Heart left ventricle (tissue), 16 donors: ENCODE data around the gene PHAF1. TPM values are rescaled to one million over a fixed set of nuclear protein-coding genes. Genes with fewer than 3 reads are reported as not detected.

ENCODE experiments used
- ATAC-seq, 4 donors: fragments of 200-7000 bp; cut with Tn5 transposase; one replicate each; pipeline ENCODE4 v1.9.1; 2020 to 2022; ENCODE audit warnings: moderate library complexity in 4 of 4, mild to moderate bottlenecking in 3 of 4, moderate number of reproducible peaks in 1 of 4
- DNase-seq, 5 donors: peaks; one replicate each; pipeline ENCODE4 v3.0.0-alpha.2; 2020
- H3K27ac ChIP-seq, 12 donors: fragments of 200-600 bp; sonication (generic) in 4 of 12; one replicate each; pipeline versions ENCODE4 v1.5.0 to v1.8.0; 2016 to 2022; ENCODE audit warnings: mild to moderate bottlenecking in 2 of 12
- H3K27me3 ChIP-seq, 9 donors: fragments of 200-600 bp; sonication (generic) in 2 of 9; one replicate each; pipeline versions ENCODE4 v1.5.1 to v1.8.0; 2016 to 2022; ENCODE audit warnings: mild to moderate bottlenecking in 3 of 9
- H3K36me3 ChIP-seq, 9 donors: fragments of 200-600 bp; sonication (generic) in 2 of 9; one replicate each; pipeline versions ENCODE4 v1.5.0 to v1.8.0; 2018 to 2022; ENCODE audit warnings: mild to moderate bottlenecking in 2 of 9
- H3K4me1 ChIP-seq, 12 donors: fragments of 200-600 bp; sonication (generic) in 4 of 12; one replicate each; pipeline versions ENCODE4 v1.5.0 to v1.8.0; 2016 to 2022; ENCODE audit warnings: mild to moderate bottlenecking in 3 of 12
- H3K4me3 ChIP-seq, 12 donors: fragments of 200-600 bp; sonication (generic) in 4 of 12; one replicate each; pipeline versions ENCODE4 v1.5.0 to v1.8.0; 2017 to 2022; ENCODE audit warnings: mild to moderate bottlenecking in 9 of 12, moderate library complexity in 4 of 12
- H3K9me3 ChIP-seq, 12 donors: fragments of 200-600 bp; sonication (generic) in 4 of 12; one replicate each; pipeline versions ENCODE4 v1.5.0 to v1.8.0; 2016 to 2022; ENCODE audit warnings: mild to moderate bottlenecking in 1 of 12
- POLR2A ChIP-seq, 2 donors: fragments of 450-650 bp; IDR thresholded peaks; one replicate each; pipeline ENCODE4 v1.6.1; 2017; ENCODE audit warnings: antibody characterized with exemption in 2 of 2, mild to moderate bottlenecking in 2 of 2, moderate library complexity in 2 of 2
- WGBS, 4 donors: extraction: QIAGEN DNeasy Blood & Tissue Kit in 2 of 4; methylation state at CpG; one replicate each; pipeline versions ENCODE4 v1.1.5 to v1.1.7; 2013 to 2018; 5-methylcytosine and 5-hydroxymethylcytosine counted together
- intact Hi-C, 10 donors: fragments of 100-400 bp; cut with DNase I; formaldehyde crosslinking; loops; one replicate each; pipeline versions ENCODE4 v1.11.1 to v1.14.2; 2022
- polyA plus RNA-seq, 2 donors: library from polyadenylated mRNA; stranded (reverse); fragments of 200-250 nt; gene quantifications; one replicate each; pipeline ENCODE4 v1.2.3, GENCODE V29; 2013
- total RNA-seq, 9 donors: library from RNA; depleted of rRNA in 2 of 9; stranded (reverse); fragments of >200 nt in 2 of 9; fragmentation: NEBNext Ultra II Directional in 3 of 9; extraction: Animal tissue kit (Norgen Biotek cat#: 25700) in 3 of 9; gene quantifications; one replicate each; pipeline versions ENCODE4 v1.1.0 to v1.2.4, GENCODE V29; 2016 to 2023
- TF ChIP-seq, protein P1 (sequence below), 12 donors: fragments of 200-600 bp; sonication (generic) in 4 of 12; IDR thresholded peaks; one replicate each; pipeline versions ENCODE4 v1.5.0 to v1.8.0; 2018 to 2022; ENCODE audit warnings: antibody characterized with exemption in 12 of 12, mild to moderate bottlenecking in 5 of 12
- donor health status: ischemic (EF 13 %, LVEDD 7.1; RV severe dilation, severe dysfunction).
- donor health status: healthy with polysubstance abuse.
- donor health status: DM: no; HTN: yes; CAD: no.
- donor health status: DM: no; HTN: no; CAD: no.
- donor health status: ischemic (EF 25% LVEDD 6.9; RV normal size, moderate dysfunction).
- donor health status: ischemic (EF 25% LVEDD 5.7; RV mildly dilated, moderate dysfunction).
- donor health status: healthy.
- donor health status: DM: yes; HTN: yes; CAD: no.
- donor health status: ischemic (EF 35%, LVEDD 5.7; RV mildly dilated, moderate dysfunction).
- donor health status: nonischemic (EF 11% LVEDD 7.7; RV severe dilation, severe dysfunction).
- donor health status: DM: yes; HTN: yes; CAD: no.
- donor health status: PGD.
- donor health status: ischemic (EF 29% LVEDD 5.4; RV normal size, mild dysfunction).
- donor health status: nonischemic (EF 23%, LVEDD 6.1; RV moderate dilation, normal function).

PHAF1 gene
- total and polyA plus RNA-seq, 11 donors, result 5.6 to 17.8 (median 11.6) TPM

DNA sequence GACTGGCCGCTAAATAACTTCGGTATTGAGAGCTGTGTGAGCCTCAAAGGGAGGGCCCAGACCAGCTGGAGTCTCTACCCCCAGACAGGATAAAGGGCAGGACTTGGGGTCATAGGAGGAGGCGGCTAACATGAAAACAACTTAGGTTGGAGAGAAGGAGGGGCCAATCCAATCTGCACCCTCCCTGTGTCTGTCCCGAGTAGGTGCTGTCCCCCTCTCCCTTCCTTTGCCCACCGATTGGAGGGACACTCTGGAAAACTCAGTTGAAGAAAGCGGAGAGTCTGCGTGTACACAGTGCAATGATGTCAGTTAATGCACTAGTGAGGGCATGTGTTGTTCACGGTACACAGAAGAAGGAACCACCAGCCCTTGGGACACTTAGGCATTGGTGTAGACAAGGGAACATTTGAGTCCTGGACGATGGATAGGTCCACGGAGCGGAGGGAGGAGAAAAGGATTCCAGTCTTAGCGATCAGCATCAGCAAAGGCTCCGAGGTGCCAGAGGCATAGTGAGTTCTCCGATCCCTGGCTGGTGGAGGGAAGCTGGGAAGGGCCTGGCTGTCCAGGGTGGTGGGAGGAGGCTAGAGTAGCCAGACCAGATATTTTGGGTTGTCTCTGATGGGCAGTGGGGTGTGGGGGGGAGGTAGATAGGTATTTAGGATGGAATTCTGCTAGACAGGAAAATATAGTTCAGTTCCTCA, 61.4 kb downstream of the PHAF1 start:
- peak; percentile 3 to 10 (median 6) for ATAC-seq
- Histone ChIP-seq H3K9me3 (no peaks in the 10 kb centered on the region), H3K27ac (peak overlapping the region; percentile 89 to 98 (median 95)), H3K4me3 (peak overlapping the region; percentile 30 to 71 (median 57)), H3K4me1 (peaks cover 5 to 60% (median 49%) of the 10 kb centered on the region in 12 donors), H3K36me3 (peaks cover 0 to 9% (median 0%) of the 10 kb centered on the region in 9 donors), H3K27me3 (peaks cover 0 to 23% (median 0%) of the 10 kb centered on the region in 9 donors)
- intact Hi-C loops, result loop anchor here in 3 of 10 donors (5.0 to 10.0 kb wide), 2 partner anchors 56 to 76 kb away; partner anchors contain the start of genes FHOD1 (in 2 of the 3) and SLC9A5 (in 2 of the 3)
- WGBS, 4 donors, result 33 to 48% (median 41%) methylated on average over 14 of the region's 14 CpGs
- no peak for DNase-seq
- TF ChIP-seq POLR2A (IDR thresholded peaks at IDR 0.05), result peak in 1 of 2 donors; percentile 10
- TF ChIP-seq, protein P1, sequence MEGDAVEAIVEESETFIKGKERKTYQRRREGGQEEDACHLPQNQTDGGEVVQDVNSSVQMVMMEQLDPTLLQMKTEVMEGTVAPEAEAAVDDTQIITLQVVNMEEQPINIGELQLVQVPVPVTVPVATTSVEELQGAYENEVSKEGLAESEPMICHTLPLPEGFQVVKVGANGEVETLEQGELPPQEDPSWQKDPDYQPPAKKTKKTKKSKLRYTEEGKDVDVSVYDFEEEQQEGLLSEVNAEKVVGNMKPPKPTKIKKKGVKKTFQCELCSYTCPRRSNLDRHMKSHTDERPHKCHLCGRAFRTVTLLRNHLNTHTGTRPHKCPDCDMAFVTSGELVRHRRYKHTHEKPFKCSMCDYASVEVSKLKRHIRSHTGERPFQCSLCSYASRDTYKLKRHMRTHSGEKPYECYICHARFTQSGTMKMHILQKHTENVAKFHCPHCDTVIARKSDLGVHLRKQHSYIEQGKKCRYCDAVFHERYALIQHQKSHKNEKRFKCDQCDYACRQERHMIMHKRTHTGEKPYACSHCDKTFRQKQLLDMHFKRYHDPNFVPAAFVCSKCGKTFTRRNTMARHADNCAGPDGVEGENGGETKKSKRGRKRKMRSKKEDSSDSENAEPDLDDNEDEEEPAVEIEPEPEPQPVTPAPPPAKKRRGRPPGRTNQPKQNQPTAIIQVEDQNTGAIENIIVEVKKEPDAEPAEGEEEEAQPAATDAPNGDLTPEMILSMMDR (IDR thresholded peaks at IDR 0.05), result no peak

DNA sequence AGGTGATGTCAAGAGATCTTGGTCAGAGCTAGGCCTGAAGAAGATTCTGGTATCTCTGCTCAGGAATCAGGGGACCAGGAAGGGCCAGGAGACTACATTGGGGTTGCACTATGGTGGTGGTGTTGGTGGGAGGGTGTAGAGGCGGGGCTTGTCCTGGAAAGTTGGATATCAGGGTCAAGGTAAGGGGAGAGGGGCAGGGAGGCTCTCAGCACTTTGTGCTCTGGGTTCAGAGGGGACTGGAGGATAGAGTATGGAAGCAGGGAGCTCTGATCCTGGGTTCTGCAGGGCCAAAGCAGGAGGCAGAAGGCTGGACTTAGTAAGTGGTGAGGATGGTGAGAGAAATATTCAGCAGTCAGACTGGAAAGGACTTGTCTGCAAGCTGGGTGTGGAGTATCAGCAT, 63.6 kb downstream of the PHAF1 start:
- no peak for TF ChIP-seq POLR2A (IDR thresholded peaks at IDR 0.05)
- TF ChIP-seq, protein P1 (IDR thresholded peaks at IDR 0.05), result no peak
- no peaks in the 10 kb centered on the region for H3K9me3 ChIP-seq
- peaks cover 5 to 67% (median 53%) of the 10 kb centered on the region in 12 donors for H3K4me1 ChIP-seq
- WGBS, 4 donors, result 92 to 98% (median 94%) methylated on average over 1 of the region's 1 CpG
- H3K36me3 ChIP-seq, result peaks cover 0 to 13% (median 0%) of the 10 kb centered on the region in 9 donors
- H3K27me3 ChIP-seq, result peaks cover 0 to 9% (median 0%) of the 10 kb centered on the region in 9 donors
- DNase-seq (no peak), ATAC-seq (no peak)
- H3K4me3 ChIP-seq, result peak overlapping the region in 10 of 12 donors; percentile 29 to 65 (median 54)
- H3K27ac ChIP-seq, result peak overlapping the region; percentile 80 to 97 (median 92)
- intact Hi-C loops, result loop anchor here in 3 of 10 donors (5.0 to 10.0 kb wide), 2 partner anchors 59 to 74 kb away; partner anchors contain the start of genes FHOD1 (in 2 of the 3) and SLC9A5 (in 2 of the 3)

GRCh38 chr16:67173808-67174705, 64.3 kb downstream of the PHAF1 start:
- no peaks in the 10 kb centered on the region for H3K9me3 ChIP-seq
- 1 to 2% (median 1%) methylated on average over 13 to 71 of the region's 71 CpGs for WGBS, 4 donors
- peak overlapping the region; percentile 4 to 65 (median 53) for H3K4me3 ChIP-seq
- peak; percentile 22 to 75 for TF ChIP-seq POLR2A (IDR thresholded peaks at IDR 0.05)
- TF ChIP-seq, protein P1 (IDR thresholded peaks at IDR 0.05), result peak in 9 of 12 donors; percentile 11 to 50 (median 35)
- H3K36me3 ChIP-seq, result peaks cover 0 to 13% (median 0%) of the 10 kb centered on the region in 9 donors
- H3K27ac ChIP-seq, result peak overlapping the region; percentile 80 to 97 (median 92)
- DNase-seq, result peak; percentile 85 to 95 (median 93)
- ATAC-seq, result peak; percentile 73 to 78 (median 77)
- H3K4me1 ChIP-seq, result peaks cover 5 to 70% (median 58%) of the 10 kb centered on the region in 12 donors
- H3K27me3 ChIP-seq, result peaks cover 0 to 4% (median 0%) of the 10 kb centered on the region in 9 donors
- intact Hi-C loops, result loop anchor here in 3 of 10 donors (5.0 to 10.0 kb wide), 2 partner anchors 59 to 73 kb away; partner anchors contain the start of genes FHOD1 (in 2 of the 3) and SLC9A5 (in 2 of the 3)
